Thoracic aorta (tissue), 2 donors: ENCODE data around the gene TRIP13. TPM values are rescaled to one million over a fixed set of nuclear protein-coding genes. Genes with fewer than 3 reads are reported as not detected.

ENCODE experiments used
- total RNA-seq, 2 donors: library from RNA; depleted of rRNA; stranded (reverse); fragments of >200 nt; gene quantifications; one replicate each; pipeline versions ENCODE4 v1.1.0 to v1.2.3, GENCODE V29; 2016

Gene TRIP13
- total RNA-seq, 2 donors from 2014 or later = 1.6 TPM; not detected in 1

Other genes starting within 250 kb of the TRIP13 start
- 10 to 100 TPM in 1 of 2 donors, 1 to 10 TPM in 1; 9.9 to 13.0 TPM for gene TPPP, start 199.5 kb upstream of the TRIP13 start, total RNA-seq
- gene ZDHHC11B, start 108.2 kb upstream of the TRIP13 start, total RNA-seq = 1 to 10 TPM; 1.8 to 8.7 TPM
- gene ZDHHC11, start 41.9 kb upstream of the TRIP13 start, total RNA-seq = 1 to 10 TPM; 4.2 to 5.6 TPM
- 10 to 100 TPM; 30.7 to 54.5 TPM for gene BRD9, start 83 bp upstream of the TRIP13 start, total RNA-seq
- gene NKD2, start 115.9 kb downstream of the TRIP13 start, total RNA-seq = 1 to 10 TPM; 1.4 to 1.5 TPM
- gene SLC12A7, start 219.2 kb downstream of the TRIP13 start, total RNA-seq = 10 to 100 TPM; 18.4 to 34.6 TPM